Hepatocyte (in vitro differentiated cells): Measurements from ENCODE around the gene NPTN. TPM values are rescaled to one million over a fixed set of nuclear protein-coding genes. Genes with fewer than 3 reads are reported as not detected.
A peak's percentile ranks its signal among the peaks of the same experiment; 100 is the strongest.

Source experiments
- DNase-seq: peaks from one replicate; pipeline ENCODE4 v3.0.0-alpha.2; 2016; ENCODE audit warnings: low spot score
- H2AFZ ChIP-seq: fragments of 200-600 bp; sonication (generic); 2 replicates; pipeline ENCODE4 v1.6.0; 2016; ENCODE audit warnings: antibody characterized with exemption, mild to moderate bottlenecking
- H3K27ac ChIP-seq: fragments of 200-600 bp; sonication (generic); 2 replicates; pipeline ENCODE4 v1.5.1; 2016; ENCODE audit warnings: mild to moderate bottlenecking
- H3K27me3 ChIP-seq: fragments of 200-600 bp; sonication (generic); 2 replicates; pipeline ENCODE4 v1.6.1; 2016
- H3K36me3 ChIP-seq: fragments of 200-600 bp; sonication (generic); replicated peaks from 2 replicates; pipeline ENCODE4 v1.5.1; 2016; ENCODE audit warnings: low read depth; ENCODE audit not compliant: insufficient read depth
- H3K4me1 ChIP-seq: fragments of 200-600 bp; sonication (generic); 2 replicates; pipeline ENCODE4 v1.5.1; 2016; ENCODE audit warnings: mild to moderate bottlenecking, moderate library complexity; ENCODE audit not compliant: insufficient read depth
- H3K4me2 ChIP-seq: fragments of 200-600 bp; sonication (generic); 2 replicates; pipeline ENCODE4 v1.6.0; 2016
- H3K4me3 ChIP-seq: fragments of 200-600 bp; sonication (generic); 2 replicates; pipeline ENCODE4 v1.5.1; 2016; ENCODE audit warnings: mild to moderate bottlenecking
- H3K79me2 ChIP-seq: fragments of 200-600 bp; sonication (generic); 2 replicates; pipeline ENCODE4 v1.6.0; 2017; ENCODE audit warnings: mild to moderate bottlenecking
- H3K9me2 ChIP-seq: fragments of 200-600 bp; sonication (generic); replicated peaks from 2 replicates; pipeline ENCODE4 v1.6.0; 2017; ENCODE audit warnings: mild to moderate bottlenecking; ENCODE audit not compliant: insufficient read depth
- H3K9me3 ChIP-seq: fragments of 200-600 bp; sonication (generic); 2 replicates; pipeline ENCODE4 v1.5.1; 2016; ENCODE audit warnings: low read depth, mild to moderate bottlenecking
- H4K20me1 ChIP-seq: fragments of 200-600 bp; sonication (generic); 2 replicates; pipeline ENCODE4 v1.6.0; 2016; ENCODE audit warnings: mild to moderate bottlenecking; ENCODE audit not compliant: insufficient read depth, poor library complexity, severe bottlenecking
- CTCF ChIP-seq: fragments of 200-600 bp; sonication (generic); IDR thresholded peaks from 2 replicates; pipeline ENCODE4 v1.5.1; 2016; ENCODE audit warnings: antibody characterized with exemption, mild to moderate bottlenecking; ENCODE audit not compliant: poor library complexity
- EZH2 ChIP-seq: fragments of 200-600 bp; sonication (generic); IDR thresholded peaks from 2 replicates; pipeline ENCODE4 v1.6.1; 2016; ENCODE audit warnings: antibody characterized with exemption, mild to moderate bottlenecking, borderline replicate concordance
- EZH2phosphoT487 ChIP-seq: fragments of 200-600 bp; sonication (generic); IDR thresholded peaks from one replicate; pipeline ENCODE4 v1.6.1; 2018; ENCODE audit warnings: antibody characterized with exemption, mild to moderate bottlenecking, low read depth, moderate library complexity; ENCODE audit not compliant: unreplicated experiment, severe bottlenecking
- WGBS: methylation state at CpG from one replicate; pipeline ENCODE4 v1.1.6; 2016; ENCODE audit warnings: low lambda C conversion rate; ENCODE audit errors: missing lambda C conversion rate; 5-methylcytosine and 5-hydroxymethylcytosine counted together
- polyA plus RNA-seq: library from polyadenylated mRNA; unstranded; fragments of >200 nt; fragmentation: Nextera tagmentation; extraction: Ambion mirVana; gene quantifications from 2 replicates; pipeline ENCODE4 v1.2.1, GENCODE V29; 2016
- total RNA-seq: library from RNA; depleted of rRNA; stranded (reverse); fragments of >200 nt; gene quantifications from 2 replicates; pipeline ENCODE4 v1.2.3, GENCODE V29; 2014

Gene NPTN
- total and polyA plus RNA-seq, 2 experiments from 2014 or later: 153 to 234 TPM

- no peak overlapping the region for H3K27ac ChIP-seq
- H3K9me2 ChIP-seq: no peaks in the 10 kb centered on the region
- H3K4me1 ChIP-seq: peaks cover 32% of the 10 kb centered on the region
- H3K4me3 ChIP-seq: no peak overlapping the region
- no peak for TF ChIP-seq EZH2phosphoT487
- TF ChIP-seq EZH2: no peak
- no peak for TF ChIP-seq CTCF
- H3K27me3 ChIP-seq: no peaks in the 10 kb centered on the region
- no peak overlapping the region for H2AFZ ChIP-seq
- DNase-seq: no peak
- no peak overlapping the region for H3K4me2 ChIP-seq
- H4K20me1 ChIP-seq: no peaks in the 10 kb centered on the region
- H3K79me2 ChIP-seq: peaks cover 16% of the 10 kb centered on the region
- 100% methylated on average over 3 of the region's 3 CpGs for WGBS
- no peaks in the 10 kb centered on the region for H3K9me3 ChIP-seq
- H3K36me3 ChIP-seq: no peaks in the 10 kb centered on the region
These were observed 57.4 kb downstream of the NPTN start for GRCh38 chr15:73575636-73576247.

- Histone ChIP-seq H3K9me3 (no peaks in the 10 kb centered on the region), H3K27me3 (no peaks in the 10 kb centered on the region), H4K20me1 (no peaks in the 10 kb centered on the region), H3K36me3 (no peaks in the 10 kb centered on the region), H3K27ac (peak overlapping the region; percentile 73), H2AFZ (no peak overlapping the region), H3K9me2 (no peaks in the 10 kb centered on the region), H3K4me3 (no peak overlapping the region), H3K4me1 (peaks cover 32% of the 10 kb centered on the region), H3K79me2 (peaks cover 10% of the 10 kb centered on the region), H3K4me2 (no peak overlapping the region)
- TF ChIP-seq EZH2 (no peak), CTCF (no peak), EZH2phosphoT487 (no peak)
- WGBS: 62% methylated on average over 9 of the region's 9 CpGs
- peak; percentile 49 for DNase-seq
These were observed 59.6 kb downstream of the NPTN start for GRCh38 chr15:73573572-73573971.

GRCh38 chr15:73573037-73573436 is 60.2 kb downstream of the NPTN start:
- Histone ChIP-seq H2AFZ (no peak overlapping the region), H3K4me2 (peak overlapping the region; percentile 61), H3K9me2 (no peaks in the 10 kb centered on the region), H3K27me3 (no peaks in the 10 kb centered on the region), H3K79me2 (peaks cover 10% of the 10 kb centered on the region), H3K4me3 (no peak overlapping the region), H3K36me3 (no peaks in the 10 kb centered on the region), H4K20me1 (no peaks in the 10 kb centered on the region), H3K9me3 (no peaks in the 10 kb centered on the region), H3K27ac (peak overlapping the region; percentile 73), H3K4me1 (peaks cover 26% of the 10 kb centered on the region)
- TF ChIP-seq EZH2phosphoT487 (no peak), EZH2 (no peak), CTCF (no peak)
- 9% methylated on average over 1 of the region's 1 CpG for whole genome bisulfite sequencing
- peak; percentile 25 for DNase-seq
